H1 (cell line): ENCODE measurements around the gene FRMD5. TPM values are rescaled to one million over a fixed set of nuclear protein-coding genes. Genes with fewer than 3 reads are reported as not detected.
"Not testable (repeated sequence)": the region's sequence is repeated elsewhere in the genome, so short reads cannot be mapped to it uniquely, and the experiment has no call there.

ENCODE experiments used
- CTCF ChIA-PET: fragments of 300-600 bp; sonication (Branson Sonifier 250); formaldehyde crosslinking; loops from one replicate; lab custom pipeline; 2021; ENCODE audit not compliant: partially characterized antibody; lab: Charles Lee
- POLR2A ChIA-PET: fragments of 300-600 bp; sonication (Branson Sonifier 250); formaldehyde crosslinking; loops from one replicate; lab custom pipeline; 2021; ENCODE audit warnings: inconsistent platforms; ENCODE audit not compliant: partially characterized antibody; lab: Charles Lee
- DNase-seq, 2 experiments: peaks; one replicate each; pipeline versions ENCODE4 v3.0.0 to v3.0.0-alpha.2; 2010 to 2022; ENCODE audit warnings: low spot score in 2 of 2, low read depth in 1 of 2, mixed read lengths in 1 of 2
- FAIRE-seq: peaks from 2 replicates; lab custom pipeline; 2011; peaks lifted over from hg19 to GRCh38; lab: Jason Lieb, UNC
- H2AFZ ChIP-seq: 2 replicates; pipeline ENCODE4 v1.8.1; 2012; ENCODE audit warnings: low read length, inconsistent platforms
- H2AK5ac ChIP-seq: 2 replicates; pipeline ENCODE4 v1.6.1; 2013; ENCODE audit warnings: low read depth, low read length
- H2BK120ac ChIP-seq: replicated peaks from 2 replicates; pipeline ENCODE3; 2013; ENCODE audit warnings: low read depth, low read length, inconsistent platforms
- H2BK12ac ChIP-seq: 2 replicates; pipeline ENCODE4 v1.6.1; 2013; ENCODE audit warnings: low read depth, low read length
- H2BK15ac ChIP-seq: 2 replicates; pipeline ENCODE4 v1.6.1; 2013; ENCODE audit warnings: low read length
- H2BK20ac ChIP-seq: 2 replicates; pipeline ENCODE4 v1.6.1; 2013; ENCODE audit warnings: low read length
- H2BK5ac ChIP-seq: 2 replicates; pipeline ENCODE4 v1.6.1; 2013; ENCODE audit warnings: low read depth, low read length
- H3K14ac ChIP-seq: 2 replicates; pipeline ENCODE4 v1.6.1; 2013; ENCODE audit warnings: inconsistent platforms; ENCODE audit not compliant: insufficient read length
- H3K18ac ChIP-seq: 2 replicates; pipeline ENCODE4 v1.6.1; 2013; ENCODE audit warnings: low read length; ENCODE audit errors: extremely low read depth
- H3K23ac ChIP-seq: 2 replicates; pipeline ENCODE4 v1.6.1; 2013; ENCODE audit warnings: inconsistent platforms; ENCODE audit not compliant: insufficient read length
- H3K23me2 ChIP-seq: 2 replicates; pipeline ENCODE4 v1.6.1; 2013; ENCODE audit warnings: low read depth, low read length
- H3K27ac ChIP-seq: 2 replicates; pipeline ENCODE4 v1.6.1; 2011; ENCODE audit warnings: low read depth, low read length, inconsistent platforms
- H3K27me3 ChIP-seq, 4 experiments: replicated peaks in 1 of 4; 1 replicate in 1 of 4; 2 replicates in 3 of 4; pipeline versions ENCODE4 v1.6.1 to v1.8.1; 2011 to 2013; ENCODE audit warnings: low read length in 3 of 4, mild to moderate bottlenecking in 3 of 4, inconsistent platforms in 2 of 4, mixed read lengths in 2 of 4, moderate library complexity in 1 of 4; ENCODE audit not compliant: control insufficient read depth in 3 of 4, insufficient read depth in 3 of 4; ENCODE audit errors: extremely low read depth in 1 of 4
- H3K36me3 ChIP-seq, 4 experiments: 2 replicates each; pipeline versions ENCODE4 v1.6.1 to v1.8.1; 2011 to 2013; ENCODE audit warnings: mild to moderate bottlenecking in 4 of 4, low read length in 3 of 4, moderate library complexity in 2 of 4, control low read depth in 1 of 4, inconsistent platforms in 1 of 4; ENCODE audit not compliant: insufficient read depth in 4 of 4, control insufficient read depth in 2 of 4
- H3K4ac ChIP-seq: replicated peaks from 2 replicates; pipeline ENCODE3; 2013; ENCODE audit warnings: low read length, low read depth, mixed read lengths, inconsistent platforms; ENCODE audit not compliant: insufficient read length
- H3K4me1 ChIP-seq, 4 experiments: replicated peaks in 1 of 4; 1 replicate in 1 of 4; 2 replicates in 3 of 4; pipeline versions ENCODE4 v1.6.1 to v1.8.1; 2011 to 2013; ENCODE audit warnings: low read length in 3 of 4, inconsistent platforms in 2 of 4, mixed read lengths in 1 of 4; ENCODE audit not compliant: insufficient read depth in 4 of 4, control insufficient read depth in 3 of 4
- H3K4me2 ChIP-seq, 2 experiments: 2 replicates each; pipeline versions ENCODE4 v1.6.1 to v1.8.1; 2011 to 2013; ENCODE audit warnings: low read depth in 2 of 2, low read length in 2 of 2, control low read depth in 1 of 2, inconsistent platforms in 1 of 2, mild to moderate bottlenecking in 1 of 2; ENCODE audit not compliant: insufficient read depth in 1 of 2
- H3K4me3 ChIP-seq, 4 experiments: fragments of 200-600, 300-600 bp in 1 of 4; sonication (generic), shearing (Covaris generic), sonication (Bioruptor Twin) in 1 of 4; 2 replicates each; pipeline versions ENCODE4 v1.5.1 to v1.8.1; 2011 to 2016; ENCODE audit warnings: low read length in 4 of 4, low read depth in 3 of 4, control low read depth in 2 of 4, inconsistent platforms in 2 of 4, mild to moderate bottlenecking in 2 of 4, mixed read lengths in 1 of 4, moderate library complexity in 1 of 4; ENCODE audit not compliant: insufficient read depth in 2 of 4; ENCODE audit errors: extremely low read depth in 1 of 4
- H3K56ac ChIP-seq: replicated peaks from 2 replicates; pipeline ENCODE3; 2013; ENCODE audit warnings: low read depth, mild to moderate bottlenecking, mixed read lengths, low read length, inconsistent platforms; ENCODE audit not compliant: insufficient read length
- H3K79me1 ChIP-seq: 2 replicates; pipeline ENCODE4 v1.6.1; 2013; ENCODE audit warnings: low read depth, low read length, control low read depth
- H3K79me2 ChIP-seq, 2 experiments: 2 replicates each; pipeline versions ENCODE4 v1.6.1 to v1.8.1; 2012 to 2013; ENCODE audit warnings: low read length in 2 of 2, mild to moderate bottlenecking in 2 of 2, inconsistent platforms in 1 of 2; ENCODE audit not compliant: insufficient read depth in 2 of 2, control insufficient read depth in 1 of 2
- H3K9ac ChIP-seq, 4 experiments: replicated peaks in 1 of 4; 1 replicate in 1 of 4; 2 replicates in 3 of 4; pipeline versions ENCODE4 v1.6.1 to v1.8.1; 2011 to 2013; ENCODE audit warnings: low read depth in 3 of 4, low read length in 3 of 4, control low read depth in 2 of 4, mild to moderate bottlenecking in 2 of 4, moderate library complexity in 2 of 4, inconsistent platforms in 1 of 4; ENCODE audit errors: extremely low read depth in 1 of 4
- H3K9me3 ChIP-seq, 2 experiments: 2 replicates each; pipeline versions ENCODE4 v1.6.1 to v1.8.1; 2012 to 2013; ENCODE audit warnings: mild to moderate bottlenecking in 2 of 2, moderate library complexity in 2 of 2, control low read depth in 1 of 2, inconsistent platforms in 1 of 2, low read depth in 1 of 2, low read length in 1 of 2, mixed read lengths in 1 of 2; ENCODE audit not compliant: insufficient read depth in 2 of 2
- H4K20me1 ChIP-seq, 2 experiments: replicated peaks in 1 of 2; 2 replicates each; pipeline versions ENCODE3 to v1.8.1; 2011 to 2013; ENCODE audit warnings: inconsistent platforms in 2 of 2, low read length in 2 of 2, mild to moderate bottlenecking in 1 of 2; ENCODE audit not compliant: insufficient read depth in 2 of 2, control insufficient read depth in 1 of 2
- H4K5ac ChIP-seq: 2 replicates; pipeline ENCODE4 v1.6.1; 2013; ENCODE audit warnings: low read length, low read depth, mixed read lengths, inconsistent platforms; ENCODE audit not compliant: insufficient read length
- H4K8ac ChIP-seq: 2 replicates; pipeline ENCODE4 v1.8.0; 2013; ENCODE audit warnings: mild to moderate bottlenecking, moderate library complexity, low read length, inconsistent platforms; ENCODE audit not compliant: insufficient read depth; ENCODE audit errors: extremely low read depth
- H4K91ac ChIP-seq: replicated peaks from 2 replicates; pipeline ENCODE3; 2013; ENCODE audit warnings: low read length, mixed read lengths, inconsistent platforms; ENCODE audit not compliant: insufficient read length
- ATF3 ChIP-seq: IDR thresholded peaks from 2 replicates; pipeline ENCODE4 v1.6.1; 2011; ENCODE audit warnings: low read depth, mild to moderate bottlenecking, low read length; ENCODE audit not compliant: insufficient read depth
- KDM4A ChIP-seq: IDR thresholded peaks from one replicate; pipeline ENCODE4 v1.7.1; 2012; ENCODE audit warnings: low read depth, mild to moderate bottlenecking, moderate library complexity, low read length, inconsistent platforms; ENCODE audit not compliant: severe bottlenecking
- SRF ChIP-seq: IDR thresholded peaks from 2 replicates; pipeline ENCODE4 v1.6.1; 2011; ENCODE audit warnings: mild to moderate bottlenecking, low read depth, low read length, moderate library complexity
- WGBS, 2 experiments: shearing (Covaris generic) in 1 of 2; methylation state at CpG; one replicate each; pipeline versions ENCODE4 v1.1.6 to v1.1.7; 2013 to 2015; ENCODE audit warnings: low lambda C conversion rate in 2 of 2, mixed read lengths in 2 of 2, inconsistent platforms in 1 of 2, low coverage in 1 of 2, missing lambda C conversion rate in 1 of 2; ENCODE audit not compliant: insufficient replicate concordance in 2 of 2, insufficient coverage in 1 of 2, insufficient read length in 1 of 2; ENCODE audit errors: extremely low coverage in 1 of 2, missing lambda C conversion rate in 1 of 2; 5-methylcytosine and 5-hydroxymethylcytosine counted together
- polyA plus RNA-seq, 7 experiments: library from polyadenylated mRNA; depleted of rRNA in 3 of 7; stranded (reverse) in 5 of 7; unstranded in 2 of 7; fragments of >200 nt in 5 of 7; fragments of 200-250 nt in 2 of 7; gene quantifications; 1 replicate in 5 of 7; 2 replicates in 1 of 7; 4 replicates in 1 of 7; pipeline versions ENCODE4 v1.2.1 to v1.2.3, GENCODE V29; 2011 to 2013; ENCODE audit warnings: missing spikeins in 2 of 7, mixed read lengths in 2 of 7
- total RNA-seq: library from RNA; stranded (reverse); fragmentation: NEBNext Ultra II Directional; extraction: Animal tissue kit (Norgen Biotek cat#: 25700); gene quantifications from 2 replicates; pipeline ENCODE4 v1.2.1, GENCODE V29; 2021

The FRMD5 gene
- total and polyA plus RNA-seq, 2 of the 8 experiments (the other 6 are each of a cell fraction or from before 2014, with no cell fraction given): 10.1 to 12.6 TPM

GRCh38 chr15:44227584-44227983 lies 32.5 kb upstream of the FRMD5 start:
- H3K27ac ChIP-seq: no peak overlapping the region

GRCh38 chr15:44227001-44227400 lies 31.9 kb upstream of the FRMD5 start:
- H3K23me2 ChIP-seq, H3K27ac ChIP-seq, DNase-seq, H2BK20ac ChIP-seq, H4K20me1 ChIP-seq, H3K4ac ChIP-seq, H4K91ac ChIP-seq, H2BK15ac ChIP-seq, POLR2A ChIA-PET, H4K8ac ChIP-seq, H2AFZ ChIP-seq, CTCF ChIA-PET, H3K9ac ChIP-seq, FAIRE-seq, H4K5ac ChIP-seq, H2AK5ac ChIP-seq, H3K4me2 ChIP-seq, H3K79me1 ChIP-seq, H3K23ac ChIP-seq, H3K4me3 ChIP-seq, H3K14ac ChIP-seq, H3K79me2 ChIP-seq, H2BK12ac ChIP-seq, H3K4me1 ChIP-seq, H3K27me3 ChIP-seq, H2BK5ac ChIP-seq, H2BK120ac ChIP-seq, H3K36me3 ChIP-seq, H3K9me3 ChIP-seq, H3K18ac ChIP-seq, H3K56ac ChIP-seq: not testable (repeated sequence)
- WGBS, 2 experiments: 92% methylated on average over 4 of the region's 4 CpGs; no CpG with 5 or more reads in 1 of the 2 experiments

More at GRCh38 chr15:44227584-44227983, 32.5 kb upstream of the FRMD5 start:
- no peaks in the 10 kb centered on the region for H3K9me3 ChIP-seq
- ChIA-PET POLR2A (no interaction called here), CTCF (no interaction called here)
- H3K14ac ChIP-seq: no peak overlapping the region
- H3K4ac ChIP-seq: no peak overlapping the region
- no peak for DNase-seq
- H2AK5ac ChIP-seq: no peak overlapping the region
- no peak overlapping the region for H2AFZ ChIP-seq
- no peaks in the 10 kb centered on the region for H3K23me2 ChIP-seq
- no peak overlapping the region for H4K5ac ChIP-seq
- H3K23ac ChIP-seq: no peak overlapping the region
- H3K4me3 ChIP-seq: no peak overlapping the region
- no peak overlapping the region for H2BK120ac ChIP-seq
- no peaks in the 10 kb centered on the region for H3K79me2 ChIP-seq
- no peak for TF ChIP-seq SRF
- no peak for TF ChIP-seq ATF3
- no peak for TF ChIP-seq KDM4A
- no peaks in the 10 kb centered on the region for H3K79me1 ChIP-seq
- no peaks in the 10 kb centered on the region for H3K36me3 ChIP-seq
- H2BK12ac ChIP-seq: no peak overlapping the region
- no peaks in the 10 kb centered on the region for H4K20me1 ChIP-seq
- H2BK20ac ChIP-seq: no peak overlapping the region
- H3K18ac ChIP-seq: no peak overlapping the region
- H3K56ac ChIP-seq: no peak overlapping the region
- no peak overlapping the region for H2BK15ac ChIP-seq
- no peaks in the 10 kb centered on the region for H3K27me3 ChIP-seq
- no peaks in the 10 kb centered on the region for H3K4me1 ChIP-seq
- no peak overlapping the region for H4K91ac ChIP-seq
- H3K9ac ChIP-seq: no peak overlapping the region
- FAIRE-seq: no peak
- H3K4me2 ChIP-seq: no peak overlapping the region
- H2BK5ac ChIP-seq: no peak overlapping the region
- no peak overlapping the region for H4K8ac ChIP-seq
